ENCODE data around the gene LYL1. TPM values are rescaled to one million over a fixed set of nuclear protein-coding genes. Genes with fewer than 3 reads are reported as not detected.

The LYL1 gene
- total and polyA plus RNA-seq, 9 of the 15 experiments (the other 6 are each of a cell fraction or from before 2014, with no cell fraction given) = 1.3 to 266 (median 34.0) TPM

- TF ChIP-seq NKRF (IDR thresholded peaks at IDR 0.05; ENCODE audit: borderline replicate concordance) (no peak), ZNF3 (CRISPR knock-in tag; IDR thresholded peaks at IDR 0.05) (no peak), ZNF639 (CRISPR knock-in tag; conservative IDR thresholded peaks at IDR 0.05 in 1 of 2, IDR thresholded peaks at IDR 0.05 in 1 of 2) (peak in 1 of 2 experiments; percentile 81; a peak in 2 of 4 replicates), HSF4 (CRISPR knock-in tag; IDR thresholded peaks at IDR 0.05; ENCODE audit: borderline replicate concordance) (peak; percentile 46; the same call in 1 of the 2 replicates), ZNF232 (CRISPR knock-in tag; IDR thresholded peaks at IDR 0.05) (no peak), CHAMP1 (IDR thresholded peaks at IDR 0.05) (no peak), SETDB1 (IDR thresholded peaks at IDR 0.05; ENCODE audit: low read length) (no peak), MAX (CRISPR knock-in tag; IDR thresholded peaks at IDR 0.05) (peak; percentile 74), SAFB (IDR thresholded peaks at IDR 0.05; ENCODE audit: borderline replicate concordance, low read depth, low read length) (no peak), SREBF1 (IDR thresholded peaks at IDR 0.05; ENCODE audit: borderline replicate concordance, low read depth, low read length) (no peak), RBM14 (IDR thresholded peaks at IDR 0.05; ENCODE audit: borderline replicate concordance, insufficient read depth, low read depth, low read length) (no peak), ETV6 (IDR thresholded peaks at IDR 0.05; ENCODE audit: borderline replicate concordance in 1 of 2, low read depth in 2 of 2, low read length in 1 of 2) (no peak; a peak in 1 of 4 replicates), ETV6 (CRISPR knock-in tag; IDR thresholded peaks at IDR 0.05; ENCODE audit: borderline replicate concordance) (no peak), FOXJ3 (CRISPR knock-in tag; IDR thresholded peaks at IDR 0.05) (no peak), GATAD2A (IDR thresholded peaks at IDR 0.05) (no peak), SMARCB1 (IDR thresholded peaks at IDR 0.05; ENCODE audit: insufficient read length, low read depth) (no peak), CHD1 (IDR thresholded peaks at IDR 0.05; ENCODE audit: low read length) (peak; percentile 42), TBL1XR1 (IDR thresholded peaks at IDR 0.05; ENCODE audit: low read length in 2 of 2) (0 out of 4 replicates have a peak, but pooled peaks of 1 of the 2 experiments have one; percentile 21), WHSC1 (IDR thresholded peaks at IDR 0.05; ENCODE audit: low read length) (no peak), TOE1 (IDR thresholded peaks at IDR 0.05; ENCODE audit: borderline replicate concordance) (no peak), TOE1 (CRISPR knock-in tag; IDR thresholded peaks at IDR 0.05; ENCODE audit: borderline replicate concordance, low read depth) (0 out of 2 replicates have a peak, but pooled peaks have one; percentile 17)
These were observed 3.3 kb downstream of the LYL1 start (continued) for GRCh38 chr19:13099073-13099999.

Data from K562 (cell line).